Body of pancreas (tissue), 4 donors: Measurements from ENCODE around the gene S1PR3. TPM values are rescaled to one million over a fixed set of nuclear protein-coding genes. Genes with fewer than 3 reads are reported as not detected.
A peak's percentile ranks its signal among the peaks of the same experiment; 100 is the strongest.

ENCODE experiments used
- ATAC-seq: fragments of 150-250 bp; one replicate; pipeline ENCODE4 v1.9.1; 2016
- DNase-seq, 4 donors: peaks; one replicate each; pipeline ENCODE4 v3.0.0-alpha.2; 2019
- H3K27ac ChIP-seq, 4 donors: fragments of 200-600 bp; sonication (generic); 1 replicate in 3 of 4; 2 replicates in 1 of 4; pipeline versions ENCODE4 v1.5.1 to v1.6.1; 2016 to 2019; ENCODE audit warnings: mild to moderate bottlenecking in 1 of 4, mixed read lengths in 1 of 4, moderate library complexity in 1 of 4
- H3K27me3 ChIP-seq, 2 donors: fragments of 200-600 bp; sonication (generic); one replicate each; pipeline ENCODE4 v1.6.0; 2016; ENCODE audit warnings: mild to moderate bottlenecking in 1 of 2
- H3K36me3 ChIP-seq, 2 donors: fragments of 200-600 bp; sonication (generic); replicated peaks in 1 of 2; 2 replicates each; pipeline ENCODE4 v1.5.1; 2016; ENCODE audit warnings: low read depth in 2 of 2; ENCODE audit not compliant: insufficient read depth in 1 of 2
- H3K4me1 ChIP-seq: fragments of 200-600 bp; sonication (generic); one replicate; pipeline ENCODE4 v1.6.0; 2016
- H3K4me3 ChIP-seq, 2 donors: fragments of 200-600 bp; sonication (generic); 1 replicate in 1 of 2; 2 replicates in 1 of 2; pipeline ENCODE4 v1.5.1; 2016 to 2019
- H3K9me3 ChIP-seq, 3 donors: fragments of 200-600 bp; sonication (generic); 1 replicate in 2 of 3; 2 replicates in 1 of 3; pipeline ENCODE4 v1.5.1; 2016
- POLR2A ChIP-seq, 3 donors: fragments of 450-650 bp; IDR thresholded peaks; one replicate each; pipeline ENCODE4 v1.6.1; 2016; ENCODE audit warnings: antibody characterized with exemption in 3 of 3, mild to moderate bottlenecking in 2 of 3
- WGBS, 2 donors: methylation state at CpG; one replicate each; pipeline ENCODE4 v1.1.5; 2017; 5-methylcytosine and 5-hydroxymethylcytosine counted together
- intact Hi-C: fragments of 100-400 bp; cut with DNase I; formaldehyde crosslinking; loops from one replicate; pipeline ENCODE4 v1.15.1; 2023
- total RNA-seq, 2 donors: library from RNA; depleted of rRNA; stranded (reverse); fragments of >200 nt; gene quantifications; one replicate each; pipeline ENCODE4 v1.1.0, GENCODE V29; 2016
- TF ChIP-seq, protein P1 (sequence below), 7 experiments: fragments of 450-650 bp in 4 of 7; fragments of 200-600 bp in 3 of 7; sonication (generic) in 3 of 7; IDR thresholded peaks; one replicate each; pipeline ENCODE4 v1.5.1; 2016 to 2019; ENCODE audit warnings: antibody characterized with exemption in 7 of 7

Gene S1PR3
- total RNA-seq, 2 donors from 2014 or later, result 2.3 to 6.6 TPM

DNA sequence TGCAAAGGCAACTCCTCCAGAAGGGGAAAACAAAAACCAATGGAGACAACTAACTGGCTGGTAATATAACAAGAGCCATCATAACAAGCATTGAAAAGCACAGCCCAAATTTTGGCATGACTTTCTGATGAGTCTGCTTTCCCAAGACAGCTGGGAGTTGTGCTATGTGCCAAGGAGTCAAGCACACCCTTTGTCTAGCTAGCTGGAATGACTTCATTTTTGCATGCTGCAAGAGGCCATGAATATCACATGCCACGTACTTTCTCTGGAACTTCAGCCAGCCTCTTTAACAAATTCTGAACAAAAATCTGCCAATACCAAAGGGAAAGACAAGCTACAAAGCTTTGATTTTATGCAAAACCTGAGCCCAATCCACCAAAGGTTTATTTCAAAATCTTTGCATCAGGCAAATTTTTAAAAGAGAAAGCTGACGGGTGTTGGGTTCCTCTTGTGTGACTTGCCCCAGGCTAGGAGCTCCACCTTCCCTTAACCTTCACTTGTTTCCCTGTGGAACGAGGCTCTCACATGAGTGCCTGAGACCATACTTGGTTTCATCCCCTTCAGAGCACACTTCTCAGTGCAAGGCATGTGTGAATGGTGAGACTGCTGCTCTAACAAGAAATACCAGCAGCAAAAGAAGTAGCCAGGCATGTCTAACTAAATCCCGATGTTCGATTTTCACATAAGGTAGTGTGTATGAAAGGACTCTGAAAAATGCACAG lies 47.3 kb downstream of the S1PR3 start:
- ATAC-seq (peak; percentile 52), DNase-seq (peak in 1 of 4 donors; percentile 32)
- H3K27me3 ChIP-seq, result no peaks in the 10 kb centered on the region
- TF ChIP-seq, protein P1, sequence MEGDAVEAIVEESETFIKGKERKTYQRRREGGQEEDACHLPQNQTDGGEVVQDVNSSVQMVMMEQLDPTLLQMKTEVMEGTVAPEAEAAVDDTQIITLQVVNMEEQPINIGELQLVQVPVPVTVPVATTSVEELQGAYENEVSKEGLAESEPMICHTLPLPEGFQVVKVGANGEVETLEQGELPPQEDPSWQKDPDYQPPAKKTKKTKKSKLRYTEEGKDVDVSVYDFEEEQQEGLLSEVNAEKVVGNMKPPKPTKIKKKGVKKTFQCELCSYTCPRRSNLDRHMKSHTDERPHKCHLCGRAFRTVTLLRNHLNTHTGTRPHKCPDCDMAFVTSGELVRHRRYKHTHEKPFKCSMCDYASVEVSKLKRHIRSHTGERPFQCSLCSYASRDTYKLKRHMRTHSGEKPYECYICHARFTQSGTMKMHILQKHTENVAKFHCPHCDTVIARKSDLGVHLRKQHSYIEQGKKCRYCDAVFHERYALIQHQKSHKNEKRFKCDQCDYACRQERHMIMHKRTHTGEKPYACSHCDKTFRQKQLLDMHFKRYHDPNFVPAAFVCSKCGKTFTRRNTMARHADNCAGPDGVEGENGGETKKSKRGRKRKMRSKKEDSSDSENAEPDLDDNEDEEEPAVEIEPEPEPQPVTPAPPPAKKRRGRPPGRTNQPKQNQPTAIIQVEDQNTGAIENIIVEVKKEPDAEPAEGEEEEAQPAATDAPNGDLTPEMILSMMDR (IDR thresholded peaks at IDR 0.05), result no peak
- no peak for TF ChIP-seq POLR2A (IDR thresholded peaks at IDR 0.05)
- H3K4me1 ChIP-seq, result no peaks in the 10 kb centered on the region
- H3K36me3 ChIP-seq, result no peaks in the 10 kb centered on the region
- H3K9me3 ChIP-seq, result no peaks in the 10 kb centered on the region
- WGBS, 2 donors, result 68 to 85% methylated on average over 5 of the region's 5 CpGs
- H3K4me3 ChIP-seq, result no peak overlapping the region
- H3K27ac ChIP-seq, result no peak overlapping the region
- intact Hi-C loops, result no loop called here

DNA sequence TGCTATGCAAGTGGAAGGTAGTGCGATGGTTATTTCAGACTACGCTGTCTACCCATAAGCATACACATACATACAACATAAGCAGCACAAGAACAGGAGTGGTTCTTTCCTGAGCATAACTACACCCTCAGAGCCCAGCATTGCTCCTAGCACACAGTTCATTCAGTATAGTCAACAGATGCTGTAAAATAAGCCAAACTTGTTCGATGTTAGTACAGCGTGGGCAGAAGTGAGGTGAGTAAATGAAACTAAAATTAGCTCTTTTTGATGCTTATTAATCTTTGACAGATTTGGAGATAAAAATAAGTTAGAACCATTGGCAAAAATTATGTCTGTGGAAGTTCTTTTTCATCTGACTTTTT lies 47.8 kb downstream of the S1PR3 start:
- no peaks in the 10 kb centered on the region for H3K4me1 ChIP-seq
- no peaks in the 10 kb centered on the region for H3K27me3 ChIP-seq
- H3K36me3 ChIP-seq, result no peaks in the 10 kb centered on the region
- DNase-seq, result no peak
- H3K9me3 ChIP-seq, result no peaks in the 10 kb centered on the region
- intact Hi-C loops, result no loop called here
- ATAC-seq, result no peak
- 94 to 97% methylated on average over 4 of the region's 4 CpGs for WGBS, 2 donors
- no peak for TF ChIP-seq POLR2A (IDR thresholded peaks at IDR 0.05)
- TF ChIP-seq, protein P1 (IDR thresholded peaks at IDR 0.05), result no peak
- H3K27ac ChIP-seq, result no peak overlapping the region
- H3K4me3 ChIP-seq, result no peak overlapping the region

- no peak for TF ChIP-seq POLR2A (IDR thresholded peaks at IDR 0.05)
- TF ChIP-seq, protein P1 (IDR thresholded peaks at IDR 0.05), result no peak
- Histone ChIP-seq H3K27me3 (no peaks in the 10 kb centered on the region), H3K4me3 (no peak overlapping the region), H3K36me3 (no peaks in the 10 kb centered on the region), H3K9me3 (no peaks in the 10 kb centered on the region), H3K27ac (no peak overlapping the region), H3K4me1 (no peaks in the 10 kb centered on the region)
- no peak for DNase-seq
- intact Hi-C loops, result no loop called here
- 91 to 95% methylated on average over 2 of the region's 2 CpGs for WGBS, 2 donors
- ATAC-seq, result no peak
Observed at GRCh38 chr9:89039664-89040063, 48.4 kb downstream of the S1PR3 start.

GRCh38 chr9:89042984-89043383 lies 51.7 kb downstream of the S1PR3 start:
- ATAC-seq (no peak), DNase-seq (no peak)
- no peaks in the 10 kb centered on the region for H3K4me1 ChIP-seq
- no peak overlapping the region for H3K4me3 ChIP-seq
- H3K9me3 ChIP-seq, result no peaks in the 10 kb centered on the region
- intact Hi-C loops, result no loop called here
- 81 to 94% methylated on average over 9 of the region's 9 CpGs for WGBS, 2 donors
- no peak overlapping the region for H3K27ac ChIP-seq
- H3K27me3 ChIP-seq, result no peaks in the 10 kb centered on the region
- H3K36me3 ChIP-seq, result no peaks in the 10 kb centered on the region
- no peak for TF ChIP-seq POLR2A (IDR thresholded peaks at IDR 0.05)
- TF ChIP-seq, protein P1 (IDR thresholded peaks at IDR 0.05), result no peak

DNA sequence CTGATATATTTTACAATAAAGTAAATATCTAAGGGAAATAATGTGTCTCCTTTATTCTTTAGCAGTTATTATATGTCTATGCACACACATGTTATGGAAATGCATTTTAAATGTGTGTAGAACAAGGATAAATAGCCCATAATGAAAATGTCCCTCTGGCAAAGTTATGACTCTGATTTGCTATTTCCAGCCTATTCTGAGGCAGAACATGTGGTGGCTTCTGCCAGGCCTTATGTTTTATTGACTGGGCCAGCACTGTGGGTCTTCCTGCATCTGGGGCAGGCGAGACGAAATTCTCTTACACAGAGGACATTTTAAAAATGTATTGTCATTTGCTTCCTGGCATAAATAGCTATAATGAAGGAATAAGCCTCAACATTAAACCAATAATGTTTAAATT lies 52.8 kb downstream of the S1PR3 start:
- TF ChIP-seq, protein P1 (IDR thresholded peaks at IDR 0.05), result no peak
- no peak for TF ChIP-seq POLR2A (IDR thresholded peaks at IDR 0.05)
- 86 to 98% methylated on average over 2 of the region's 2 CpGs for WGBS, 2 donors
- intact Hi-C loops, result no loop called here

More for the DNA sequence above, 52.8 kb downstream of the S1PR3 start:
- Histone ChIP-seq H3K4me3 (no peak overlapping the region), H3K27me3 (no peaks in the 10 kb centered on the region), H3K36me3 (no peaks in the 10 kb centered on the region), H3K4me1 (no peaks in the 10 kb centered on the region), H3K27ac (no peak overlapping the region), H3K9me3 (no peaks in the 10 kb centered on the region)
- no peak for ATAC-seq
- no peak for DNase-seq
